ENCODE results near the gene CRISP1. TPM values are rescaled to one million over a fixed set of nuclear protein-coding genes. Genes with fewer than 3 reads are reported as not detected.

The CRISP1 gene
- total RNA-seq, 1 experiment from 2014 or later = not detected

GRCh38 chr6:49790341-49790740, 76.0 kb downstream of the CRISP1 start:
- ChIA-PET CTCF (no interaction called here), POLR2A (no interaction called here)
- TF ChIP-seq, protein P1, sequence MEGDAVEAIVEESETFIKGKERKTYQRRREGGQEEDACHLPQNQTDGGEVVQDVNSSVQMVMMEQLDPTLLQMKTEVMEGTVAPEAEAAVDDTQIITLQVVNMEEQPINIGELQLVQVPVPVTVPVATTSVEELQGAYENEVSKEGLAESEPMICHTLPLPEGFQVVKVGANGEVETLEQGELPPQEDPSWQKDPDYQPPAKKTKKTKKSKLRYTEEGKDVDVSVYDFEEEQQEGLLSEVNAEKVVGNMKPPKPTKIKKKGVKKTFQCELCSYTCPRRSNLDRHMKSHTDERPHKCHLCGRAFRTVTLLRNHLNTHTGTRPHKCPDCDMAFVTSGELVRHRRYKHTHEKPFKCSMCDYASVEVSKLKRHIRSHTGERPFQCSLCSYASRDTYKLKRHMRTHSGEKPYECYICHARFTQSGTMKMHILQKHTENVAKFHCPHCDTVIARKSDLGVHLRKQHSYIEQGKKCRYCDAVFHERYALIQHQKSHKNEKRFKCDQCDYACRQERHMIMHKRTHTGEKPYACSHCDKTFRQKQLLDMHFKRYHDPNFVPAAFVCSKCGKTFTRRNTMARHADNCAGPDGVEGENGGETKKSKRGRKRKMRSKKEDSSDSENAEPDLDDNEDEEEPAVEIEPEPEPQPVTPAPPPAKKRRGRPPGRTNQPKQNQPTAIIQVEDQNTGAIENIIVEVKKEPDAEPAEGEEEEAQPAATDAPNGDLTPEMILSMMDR (IDR thresholded peaks at IDR 0.05; ENCODE audit: insufficient read depth in 1 of 2, low read depth in 1 of 2, low read length in 1 of 2, severe bottlenecking in 1 of 2, unreplicated experiment in 1 of 2) = no peak
- H3K27me3 ChIP-seq (replicated peaks; ENCODE audit: control insufficient read depth, insufficient read depth, low read length) = no peaks in the 10 kb centered on the region
- no peaks in the 10 kb centered on the region for H3K4me1 Mint-ChIP-seq (ENCODE audit: low read depth, unreplicated experiment)
- intact Hi-C loops (cut with micrococcal nuclease; ENCODE audit: unreplicated experiment) = no loop called here
- BruUV-seq (replicated peaks) = no TSS peak
- H3K4me1 ChIP-seq = no peaks in the 10 kb centered on the region
- no peaks in the 10 kb centered on the region for H3K9me3 ChIP-seq
- no peak overlapping the region for H3K4me3 Mint-ChIP-seq (ENCODE audit: unreplicated experiment)
- DNase-seq = no peak
- no peaks in the 10 kb centered on the region for H3K27me3 Mint-ChIP-seq (ENCODE audit: insufficient read depth, unreplicated experiment)
- H3K9me3 Mint-ChIP-seq (ENCODE audit: unreplicated experiment) = no peaks in the 10 kb centered on the region
- no peaks in the 10 kb centered on the region for H3K36me3 Mint-ChIP-seq (ENCODE audit: insufficient read depth, unreplicated experiment)
- no peak overlapping the region for H3K4me3 ChIP-seq (ENCODE audit: low read depth, low read length)
- no peaks in the 10 kb centered on the region for H3K36me3 ChIP-seq (ENCODE audit: control insufficient read depth, insufficient read depth, low read length)
- H3K27ac Mint-ChIP-seq (ENCODE audit: unreplicated experiment) = no peak overlapping the region

GRCh38 chr6:49787176-49787575, 79.2 kb downstream of the CRISP1 start, which contains the start of gene PGK2:
Gene PGK2, minus strand, starts transcription at chr6:49787285. Its CDS starts 98 bp downstream, at chr6:49787187.
- intact Hi-C loops (cut with micrococcal nuclease; ENCODE audit: unreplicated experiment) = no loop called here
- no peak within 1 kb of the TSS for H3K4me3 ChIP-seq (ENCODE audit: low read depth, low read length)
- H3K36me3 ChIP-seq (ENCODE audit: control insufficient read depth, insufficient read depth, low read length) = no peaks in the 10 kb centered on the region
- no peaks in the 10 kb centered on the region for H3K4me1 ChIP-seq
- no peaks in the 10 kb centered on the region for H3K4me1 Mint-ChIP-seq (ENCODE audit: low read depth, unreplicated experiment)
- peak; percentile 27 to 58 for DNase-seq
- POLR2A ChIA-PET = no interaction called here
- H3K9me3 Mint-ChIP-seq (ENCODE audit: unreplicated experiment) = no peaks in the 10 kb centered on the region
- no peak within 1 kb of the TSS for H3K4me3 Mint-ChIP-seq (ENCODE audit: unreplicated experiment)
- H3K9me3 ChIP-seq = no peaks in the 10 kb centered on the region
- H3K27me3 Mint-ChIP-seq (ENCODE audit: insufficient read depth, unreplicated experiment) = no peaks in the 10 kb centered on the region
- no TSS peak for BruUV-seq (replicated peaks)
- H3K36me3 Mint-ChIP-seq (ENCODE audit: insufficient read depth, unreplicated experiment) = no peaks in the 10 kb centered on the region
- CTCF ChIA-PET = no interaction called here
- H3K27me3 ChIP-seq (replicated peaks; ENCODE audit: control insufficient read depth, insufficient read depth, low read length) = no peaks in the 10 kb centered on the region
- H3K27ac Mint-ChIP-seq (ENCODE audit: unreplicated experiment) = no peak within 1 kb of the TSS
- TF ChIP-seq, protein P1 (IDR thresholded peaks at IDR 0.05; ENCODE audit: insufficient read depth in 1 of 2, low read depth in 1 of 2, low read length in 1 of 2, severe bottlenecking in 1 of 2, unreplicated experiment in 1 of 2) = no peak

DNA sequence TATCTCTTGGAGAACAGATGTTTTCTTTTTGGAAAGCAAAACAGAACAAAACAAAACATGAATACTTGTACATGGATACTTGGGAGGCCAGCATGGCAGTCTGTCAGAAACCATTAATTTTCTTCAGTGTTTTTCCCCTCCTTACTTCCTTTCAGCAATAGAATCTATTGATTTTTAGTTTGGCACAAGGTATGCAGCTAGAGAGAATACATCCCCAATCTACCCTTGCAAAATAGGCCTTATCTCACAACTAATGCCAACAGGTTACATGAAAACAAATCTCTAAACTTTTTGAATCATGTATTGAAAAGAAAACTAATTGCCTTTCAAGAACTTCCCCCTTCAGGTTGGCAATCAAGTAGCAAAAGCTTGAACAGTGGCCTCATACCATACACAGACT, 82.1 kb downstream of the CRISP1 start:
- no peak overlapping the region for H3K4me3 Mint-ChIP-seq (ENCODE audit: unreplicated experiment)
- no peaks in the 10 kb centered on the region for H3K4me1 Mint-ChIP-seq (ENCODE audit: low read depth, unreplicated experiment)
- H3K9me3 ChIP-seq = no peaks in the 10 kb centered on the region
- H3K36me3 Mint-ChIP-seq (ENCODE audit: insufficient read depth, unreplicated experiment) = no peaks in the 10 kb centered on the region
- H3K27me3 Mint-ChIP-seq (ENCODE audit: insufficient read depth, unreplicated experiment) = no peaks in the 10 kb centered on the region
- no peaks in the 10 kb centered on the region for H3K4me1 ChIP-seq
- H3K4me3 ChIP-seq (ENCODE audit: low read depth, low read length) = no peak overlapping the region
- CTCF ChIA-PET = no interaction called here
- no peak overlapping the region for H3K27ac Mint-ChIP-seq (ENCODE audit: unreplicated experiment)
- TF ChIP-seq, protein P1 (IDR thresholded peaks at IDR 0.05; ENCODE audit: insufficient read depth in 1 of 2, low read depth in 1 of 2, low read length in 1 of 2, severe bottlenecking in 1 of 2, unreplicated experiment in 1 of 2) = no peak
- DNase-seq = no peak
- no peaks in the 10 kb centered on the region for H3K9me3 Mint-ChIP-seq (ENCODE audit: unreplicated experiment)
- intact Hi-C loops (cut with micrococcal nuclease; ENCODE audit: unreplicated experiment) = no loop called here
- no peaks in the 10 kb centered on the region for H3K36me3 ChIP-seq (ENCODE audit: control insufficient read depth, insufficient read depth, low read length)
- BruUV-seq (replicated peaks) = no TSS peak
- POLR2A ChIA-PET = no interaction called here
- no peaks in the 10 kb centered on the region for H3K27me3 ChIP-seq (replicated peaks; ENCODE audit: control insufficient read depth, insufficient read depth, low read length)

Other genes with a start within 250 kb of the CRISP1 start
- gene RHAG, start 229.7 kb downstream of the CRISP1 start, total RNA-seq (2022) = not detected in 2 replicates
- gene CRISP2, start 153.0 kb downstream of the CRISP1 start, total RNA-seq (2022) = not detected in 2 replicates
- gene CRISP3, start 122.1 kb downstream of the CRISP1 start, total RNA-seq (2022) = not detected in 2 replicates
- gene PGK2, start 79.2 kb downstream of the CRISP1 start, total RNA-seq (2022) = not detected in 2 replicates
- gene DEFB114, start 97.6 kb upstream of the CRISP1 start, total RNA-seq (2022) = not detected in 2 replicates
- gene DEFB113, start 103.1 kb upstream of the CRISP1 start, total RNA-seq (2022) = not detected in 2 replicates
- not detected in 2 replicates for gene DEFB110, start 155.5 kb upstream of the CRISP1 start, total RNA-seq (2022)
- gene DEFB112, start 183.4 kb upstream of the CRISP1 start, total RNA-seq (2022) = not detected in 2 replicates

Measured in Caco-2 (cell line).